Esophagus muscularis mucosa (tissue), 4 donors: ENCODE results near the gene ZBTB16. TPM values are rescaled to one million over a fixed set of nuclear protein-coding genes. Genes with fewer than 3 reads are reported as not detected.

ENCODE experiments used
- DNase-seq: peaks from one replicate; pipeline ENCODE4 v3.0.0-alpha.2; 2017; ENCODE audit errors: extremely low spot score
- H3K27ac ChIP-seq, 4 donors: fragments of 200-600 bp; sonication (generic); replicated peaks in 1 of 4; 1 replicate in 3 of 4; 2 replicates in 1 of 4; pipeline ENCODE4 v1.5.1; 2016 to 2019; ENCODE audit warnings: mild to moderate bottlenecking in 1 of 4
- H3K27me3 ChIP-seq, 4 donors: fragments of 200-600 bp; sonication (generic); one replicate each; pipeline versions ENCODE4 v1.5.1 to v1.6.0; 2016 to 2019
- H3K36me3 ChIP-seq, 4 donors: fragments of 200-600 bp; sonication (generic); one replicate each; pipeline ENCODE4 v1.5.1; 2016 to 2019
- H3K4me1 ChIP-seq, 4 donors: fragments of 200-600 bp; sonication (generic); one replicate each; pipeline ENCODE4 v1.5.1; 2016 to 2019
- H3K4me3 ChIP-seq, 4 donors: fragments of 200-600 bp; sonication (generic); 1 replicate in 2 of 4; 2 replicates in 2 of 4; pipeline ENCODE4 v1.5.1; 2016 to 2019; ENCODE audit warnings: mild to moderate bottlenecking in 4 of 4, moderate library complexity in 1 of 4
- H3K9me3 ChIP-seq, 4 donors: fragments of 200-600 bp; sonication (generic); 1 replicate in 3 of 4; 2 replicates in 1 of 4; pipeline ENCODE4 v1.5.1; 2016 to 2019
- EP300 ChIP-seq: sonication (generic); formaldehyde crosslinking; IDR thresholded peaks from one replicate; pipeline ENCODE4 v1.6.1; 2017; ENCODE audit warnings: antibody characterized with exemption
- POLR2A ChIP-seq: fragments of 450-650 bp; IDR thresholded peaks from one replicate; pipeline ENCODE4 v1.6.1; 2017; ENCODE audit warnings: antibody characterized with exemption, moderate library complexity, mild to moderate bottlenecking, low read depth
- POLR2AphosphoS5 ChIP-seq, 2 donors: sonication (generic); formaldehyde crosslinking; IDR thresholded peaks; one replicate each; pipeline ENCODE4 v1.6.1; 2017; ENCODE audit warnings: antibody characterized with exemption in 2 of 2
- WGBS: methylation state at CpG from one replicate; pipeline ENCODE4 v1.1.5; 2018; 5-methylcytosine and 5-hydroxymethylcytosine counted together
- intact Hi-C: fragments of 100-400 bp; cut with DNase I; formaldehyde crosslinking; loops from one replicate; pipeline ENCODE4 v1.15.1; 2023
- total RNA-seq, 4 donors: library from RNA; depleted of rRNA; stranded (reverse); fragments of >200 nt; gene quantifications; one replicate each; pipeline versions ENCODE4 v1.1.0 to v1.2.1, GENCODE V29; 2016
- TF ChIP-seq, protein P1 (sequence below), 3 experiments: fragments of 200-600 bp in 2 of 3; fragments of 450-650 bp in 1 of 3; sonication (generic) in 2 of 3; IDR thresholded peaks; one replicate each; pipeline ENCODE4 v1.5.1; 2017 to 2019; ENCODE audit warnings: antibody characterized with exemption in 3 of 3, mild to moderate bottlenecking in 2 of 3, moderate library complexity in 1 of 3

The ZBTB16 gene
- total RNA-seq, 4 donors from 2014 or later = 175 to 319 (median 222) TPM

DNA sequence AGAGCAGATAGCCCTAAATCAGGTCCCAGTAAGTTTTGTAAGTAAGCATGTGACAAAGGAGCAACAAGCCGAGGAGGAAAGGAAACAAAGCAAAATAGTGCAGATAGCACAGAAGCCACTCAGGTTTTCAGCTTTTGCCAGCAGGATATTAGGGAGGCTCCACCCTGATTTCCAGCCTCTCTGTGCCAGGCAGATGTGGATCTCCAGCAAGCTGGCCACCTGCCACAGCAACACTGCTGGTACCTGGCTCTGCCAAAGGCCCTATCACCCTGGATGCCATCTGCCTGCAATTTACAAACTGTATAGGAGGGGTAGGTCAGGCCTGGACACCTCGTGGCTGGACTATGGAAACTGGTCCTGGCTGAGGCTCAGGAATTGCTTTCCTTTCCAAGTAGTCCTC lies 224.5 kb downstream of the ZBTB16 start:
- H3K27me3 ChIP-seq = peaks cover 0 to 24% (median 0%) of the 10 kb centered on the region in 4 donors
- peaks cover 0 to 15% (median 9%) of the 10 kb centered on the region in 4 donors for H3K4me1 ChIP-seq
- no peak overlapping the region for H3K4me3 ChIP-seq
- intact Hi-C loops = no loop called here
- no peak overlapping the region for H3K27ac ChIP-seq
- no peaks in the 10 kb centered on the region for H3K36me3 ChIP-seq
- TF ChIP-seq, protein P1, sequence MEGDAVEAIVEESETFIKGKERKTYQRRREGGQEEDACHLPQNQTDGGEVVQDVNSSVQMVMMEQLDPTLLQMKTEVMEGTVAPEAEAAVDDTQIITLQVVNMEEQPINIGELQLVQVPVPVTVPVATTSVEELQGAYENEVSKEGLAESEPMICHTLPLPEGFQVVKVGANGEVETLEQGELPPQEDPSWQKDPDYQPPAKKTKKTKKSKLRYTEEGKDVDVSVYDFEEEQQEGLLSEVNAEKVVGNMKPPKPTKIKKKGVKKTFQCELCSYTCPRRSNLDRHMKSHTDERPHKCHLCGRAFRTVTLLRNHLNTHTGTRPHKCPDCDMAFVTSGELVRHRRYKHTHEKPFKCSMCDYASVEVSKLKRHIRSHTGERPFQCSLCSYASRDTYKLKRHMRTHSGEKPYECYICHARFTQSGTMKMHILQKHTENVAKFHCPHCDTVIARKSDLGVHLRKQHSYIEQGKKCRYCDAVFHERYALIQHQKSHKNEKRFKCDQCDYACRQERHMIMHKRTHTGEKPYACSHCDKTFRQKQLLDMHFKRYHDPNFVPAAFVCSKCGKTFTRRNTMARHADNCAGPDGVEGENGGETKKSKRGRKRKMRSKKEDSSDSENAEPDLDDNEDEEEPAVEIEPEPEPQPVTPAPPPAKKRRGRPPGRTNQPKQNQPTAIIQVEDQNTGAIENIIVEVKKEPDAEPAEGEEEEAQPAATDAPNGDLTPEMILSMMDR (IDR thresholded peaks at IDR 0.05) = no peak
- TF ChIP-seq POLR2A = no peak
- peak in 1 of 2 donors; percentile 20 for TF ChIP-seq POLR2AphosphoS5 (IDR thresholded peaks at IDR 0.05)
- TF ChIP-seq EP300 = no peak
- H3K9me3 ChIP-seq = no peaks in the 10 kb centered on the region
- DNase-seq = peak; percentile 62
- 70% methylated on average over 2 of the region's 2 CpGs for WGBS

DNA sequence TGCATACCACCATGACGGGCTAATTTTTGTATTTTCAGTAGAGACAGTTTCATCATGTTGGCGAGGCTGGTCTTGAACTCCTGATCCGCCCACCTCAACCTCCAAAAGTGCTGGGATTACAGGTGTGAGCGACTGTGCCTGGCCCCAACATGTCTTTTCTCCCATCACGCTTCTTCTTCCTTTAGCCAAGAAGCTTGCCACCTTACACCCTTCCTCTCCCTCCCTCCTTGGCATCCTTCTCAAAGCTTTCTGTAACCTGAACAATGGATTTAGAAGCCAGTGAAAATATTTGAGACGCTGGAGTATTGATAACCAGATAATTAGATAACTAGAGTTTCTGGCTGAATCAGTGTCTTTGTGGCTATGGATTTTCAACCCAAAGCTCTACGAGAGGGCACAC lies 225.4 kb downstream of the ZBTB16 start:
- Histone ChIP-seq H3K4me1 (peaks cover 0 to 15% (median 8%) of the 10 kb centered on the region in 4 donors), H3K27ac (no peak overlapping the region), H3K27me3 (peaks cover 0 to 15% (median 0%) of the 10 kb centered on the region in 4 donors), H3K36me3 (no peaks in the 10 kb centered on the region), H3K9me3 (no peaks in the 10 kb centered on the region), H3K4me3 (no peak overlapping the region)
- WGBS = 95% methylated on average over 6 of the region's 7 CpGs
- peak; percentile 70 for DNase-seq
- TF ChIP-seq, protein P1 (IDR thresholded peaks at IDR 0.05) = no peak
- TF ChIP-seq POLR2A (no peak), POLR2AphosphoS5 (IDR thresholded peaks at IDR 0.05) (no peak), EP300 (no peak)
- intact Hi-C loops = no loop called here

DNA sequence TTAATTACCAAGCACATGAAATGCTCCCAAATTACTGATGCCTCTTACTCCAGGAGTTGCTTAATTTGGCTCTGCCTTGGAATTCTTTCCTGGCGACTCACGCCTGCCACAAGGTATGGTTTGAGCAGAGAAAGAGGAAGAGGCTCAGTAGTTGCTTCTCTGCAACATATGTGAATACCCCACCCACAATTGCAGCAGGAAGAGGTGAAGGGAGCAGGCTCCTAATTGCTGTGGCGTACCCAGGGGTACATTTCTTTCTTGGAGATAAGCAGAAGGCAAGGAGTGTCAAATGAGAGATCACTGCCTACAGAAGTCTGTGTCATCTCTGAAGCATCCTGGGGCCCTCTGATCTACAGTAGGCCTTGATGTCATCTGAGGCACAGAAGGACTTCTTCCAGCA lies 226.1 kb downstream of the ZBTB16 start:
- no peak overlapping the region for H3K4me3 ChIP-seq

DNA sequence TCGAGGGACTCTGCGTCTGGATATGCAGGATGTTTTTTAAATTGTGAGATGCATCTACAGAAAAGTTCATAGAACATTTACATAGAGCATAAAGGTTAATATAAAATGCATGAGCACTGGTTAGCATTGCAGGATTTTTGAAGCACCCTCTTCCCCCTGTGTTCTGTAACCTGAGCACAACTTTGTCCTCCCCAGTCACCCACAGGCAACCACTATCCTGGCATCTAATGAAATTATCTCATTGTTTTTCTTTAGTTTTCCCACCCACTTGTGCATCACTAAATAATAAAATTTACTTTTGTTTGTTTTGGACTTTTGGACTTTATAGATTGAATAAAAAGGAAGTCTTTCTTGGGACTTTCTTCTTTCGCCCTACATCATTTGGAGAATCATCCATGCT lies 226.7 kb downstream of the ZBTB16 start:
- WGBS = 97% methylated on average over 3 of the region's 3 CpGs
- intact Hi-C loops = no loop called here

More for the DNA sequence above, 226.1 kb downstream of the ZBTB16 start:
- H3K9me3 ChIP-seq = no peaks in the 10 kb centered on the region
- H3K4me1 ChIP-seq = peaks cover 0 to 10% (median 3%) of the 10 kb centered on the region in 4 donors
- H3K27ac ChIP-seq = no peak overlapping the region
- no peaks in the 10 kb centered on the region for H3K36me3 ChIP-seq
- DNase-seq = no peak
- H3K27me3 ChIP-seq = peaks cover 0 to 9% (median 0%) of the 10 kb centered on the region in 4 donors
- TF ChIP-seq EP300 = no peak
- TF ChIP-seq POLR2AphosphoS5 (IDR thresholded peaks at IDR 0.05) = no peak
- TF ChIP-seq POLR2A = no peak
- TF ChIP-seq, protein P1 (IDR thresholded peaks at IDR 0.05) = no peak
- WGBS = 81% methylated on average over 3 of the region's 3 CpGs
- intact Hi-C loops = no loop called here

More for the DNA sequence above, 226.7 kb downstream of the ZBTB16 start:
- Histone ChIP-seq H3K36me3 (no peaks in the 10 kb centered on the region), H3K27ac (no peak overlapping the region), H3K4me1 (peaks cover under 1 to 4% (median 3%) of the 10 kb centered on the region in 4 donors), H3K4me3 (no peak overlapping the region), H3K9me3 (no peaks in the 10 kb centered on the region), H3K27me3 (peaks cover 0 to 7% (median 0%) of the 10 kb centered on the region in 4 donors)
- no peak for DNase-seq
- no peak for TF ChIP-seq POLR2AphosphoS5 (IDR thresholded peaks at IDR 0.05)
- TF ChIP-seq, protein P1 (IDR thresholded peaks at IDR 0.05) = no peak
- TF ChIP-seq POLR2A = no peak
- TF ChIP-seq EP300 = no peak
